ENCODE data around the gene NIN. TPM values are rescaled to one million over a fixed set of nuclear protein-coding genes. Genes with fewer than 3 reads are reported as not detected.

The NIN gene
- total and polyA plus RNA-seq, 5 donors from 2014 or later: 17.6 to 78.2 (median 24.0) TPM

GRCh38 chr14:50864946-50865345 lies 34.0 kb upstream of the NIN start:
- ATAC-seq (ENCODE audit: low read depth in 2 of 2) (no peak), DNase-seq (no peak)
- Mint-ChIP-seq H3K9me3 (peaks cover 0 to 1% (median 0%) of the 10 kb centered on the region in 7 donors), H3K27ac (no peak overlapping the region), H3K36me3 (no peaks in the 10 kb centered on the region), H3K27me3 (peaks cover 45% of the 10 kb centered on the region), H3K4me3 (no peak overlapping the region), H3K4me1 (peaks cover 3 to 12% (median 8%) of the 10 kb centered on the region in 4 donors)
- Histone ChIP-seq H3K27me3 (ENCODE audit: control insufficient read depth, insufficient read depth, low read length) (peaks cover 36% of the 10 kb centered on the region), H3K27ac (ENCODE audit: insufficient read depth, low read length, poor library complexity, severe bottlenecking) (no peak overlapping the region), H3K36me3 (ENCODE audit: control insufficient read depth, insufficient read depth, low read length) (no peaks in the 10 kb centered on the region), H3K4me3 (ENCODE audit: low read depth, low read length) (no peak overlapping the region), H3K9me3 (ENCODE audit: control insufficient read depth in 2 of 2, low read length in 2 of 2) (no peaks in the 10 kb centered on the region), H3K4me1 (ENCODE audit: control insufficient read depth, insufficient read depth, low read length, poor library complexity, severe bottlenecking) (peaks cover 5% of the 10 kb centered on the region)

GRCh38 chr14:50864237-50864636 lies 33.3 kb upstream of the NIN start:
- Histone ChIP-seq H3K27ac (ENCODE audit: insufficient read depth, low read length, poor library complexity, severe bottlenecking) (no peak overlapping the region), H3K4me1 (ENCODE audit: control insufficient read depth, insufficient read depth, low read length, poor library complexity, severe bottlenecking) (peaks cover 12% of the 10 kb centered on the region), H3K27me3 (ENCODE audit: control insufficient read depth, insufficient read depth, low read length) (peaks cover 28% of the 10 kb centered on the region), H3K9me3 (ENCODE audit: control insufficient read depth in 2 of 2, low read length in 2 of 2) (no peaks in the 10 kb centered on the region), H3K36me3 (ENCODE audit: control insufficient read depth, insufficient read depth, low read length) (no peaks in the 10 kb centered on the region), H3K4me3 (ENCODE audit: low read depth, low read length) (no peak overlapping the region)
- peaks cover 38% of the 10 kb centered on the region for H3K27me3 Mint-ChIP-seq
- H3K4me3 Mint-ChIP-seq: no peak overlapping the region
- peaks cover 0 to 12% (median 10%) of the 10 kb centered on the region in 4 donors for H3K4me1 Mint-ChIP-seq
- ATAC-seq (ENCODE audit: low read depth in 2 of 2) (no peak), DNase-seq (no peak)
- no peaks in the 10 kb centered on the region for H3K36me3 Mint-ChIP-seq
- peaks cover 0 to 1% (median 0%) of the 10 kb centered on the region in 7 donors for H3K9me3 Mint-ChIP-seq
- H3K27ac Mint-ChIP-seq: no peak overlapping the region

- no peaks in the 10 kb centered on the region for H3K36me3 Mint-ChIP-seq
- Histone ChIP-seq H3K27me3 (ENCODE audit: control insufficient read depth, insufficient read depth, low read length) (peaks cover 13% of the 10 kb centered on the region), H3K27ac (ENCODE audit: insufficient read depth, low read length, poor library complexity, severe bottlenecking) (no peak overlapping the region), H3K4me3 (ENCODE audit: low read depth, low read length) (no peak overlapping the region), H3K36me3 (ENCODE audit: control insufficient read depth, insufficient read depth, low read length) (no peaks in the 10 kb centered on the region), H3K4me1 (ENCODE audit: control insufficient read depth, insufficient read depth, low read length, poor library complexity, severe bottlenecking) (peaks cover 14% of the 10 kb centered on the region), H3K9me3 (ENCODE audit: control insufficient read depth in 2 of 2, low read length in 2 of 2) (no peaks in the 10 kb centered on the region)
- DNase-seq (no peak), ATAC-seq (ENCODE audit: low read depth in 2 of 2) (no peak)
- H3K4me3 Mint-ChIP-seq: peak overlapping the region in 2 of 4 donors; percentile 25 to 48
- peaks cover 24% of the 10 kb centered on the region for H3K27me3 Mint-ChIP-seq
- no peak overlapping the region for H3K27ac Mint-ChIP-seq
- peaks cover 0 to 15% (median 10%) of the 10 kb centered on the region in 4 donors for H3K4me1 Mint-ChIP-seq
- H3K9me3 Mint-ChIP-seq: no peaks in the 10 kb centered on the region
These were observed 31.1 kb upstream of the NIN start for GRCh38 chr14:50862036-50862570.

- no peaks in the 10 kb centered on the region for H3K36me3 Mint-ChIP-seq
- H3K36me3 ChIP-seq (ENCODE audit: control insufficient read depth, insufficient read depth, low read length): no peaks in the 10 kb centered on the region
- no peak overlapping the region for H3K27ac ChIP-seq (ENCODE audit: insufficient read depth, low read length, poor library complexity, severe bottlenecking)
- H3K27ac Mint-ChIP-seq: peak overlapping the region in 2 of 3 donors; percentile 87 to 89
- H3K4me1 Mint-ChIP-seq: peaks cover 0 to 15% (median 10%) of the 10 kb centered on the region in 4 donors
- H3K4me3 Mint-ChIP-seq: peak overlapping the region; percentile 89 to 99 (median 94)
- peaks cover 6% of the 10 kb centered on the region for H3K27me3 ChIP-seq (ENCODE audit: control insufficient read depth, insufficient read depth, low read length)
- peaks cover 13% of the 10 kb centered on the region for H3K27me3 Mint-ChIP-seq
- peak; percentile 78 to 89 (median 86) for DNase-seq
- peaks cover 14% of the 10 kb centered on the region for H3K4me1 ChIP-seq (ENCODE audit: control insufficient read depth, insufficient read depth, low read length, poor library complexity, severe bottlenecking)
- ATAC-seq (ENCODE audit: low read depth in 2 of 2): peak; percentile 74 to 81
- peak overlapping the region; percentile 92 for H3K4me3 ChIP-seq (ENCODE audit: low read depth, low read length)
- H3K9me3 Mint-ChIP-seq: no peaks in the 10 kb centered on the region
- H3K9me3 ChIP-seq (ENCODE audit: control insufficient read depth in 2 of 2, low read length in 2 of 2): no peaks in the 10 kb centered on the region
These were observed 29.6 kb upstream of the NIN start for GRCh38 chr14:50860478-50861086.

- Mint-ChIP-seq H3K36me3 (no peaks in the 10 kb centered on the region), H3K9me3 (no peaks in the 10 kb centered on the region), H3K4me1 (peaks cover 0 to 15% (median 10%) of the 10 kb centered on the region in 4 donors), H3K27me3 (peaks cover 7% of the 10 kb centered on the region), H3K4me3 (peak overlapping the region; percentile 82 to 99 (median 91)), H3K27ac (peak overlapping the region; percentile 48 to 76 (median 73))
- ATAC-seq (ENCODE audit: low read depth in 2 of 2) (no peak), DNase-seq (no peak)
- peaks cover 14% of the 10 kb centered on the region for H3K4me1 ChIP-seq (ENCODE audit: control insufficient read depth, insufficient read depth, low read length, poor library complexity, severe bottlenecking)
- peak overlapping the region; percentile 92 for H3K4me3 ChIP-seq (ENCODE audit: low read depth, low read length)
- H3K36me3 ChIP-seq (ENCODE audit: control insufficient read depth, insufficient read depth, low read length): no peaks in the 10 kb centered on the region
- H3K27me3 ChIP-seq (ENCODE audit: control insufficient read depth, insufficient read depth, low read length): peaks cover 2% of the 10 kb centered on the region
- no peak overlapping the region for H3K27ac ChIP-seq (ENCODE audit: insufficient read depth, low read length, poor library complexity, severe bottlenecking)
- H3K9me3 ChIP-seq (ENCODE audit: control insufficient read depth in 2 of 2, low read length in 2 of 2): no peaks in the 10 kb centered on the region
These were observed 28.3 kb upstream of the NIN start for GRCh38 chr14:50859296-50859624.

GRCh38 chr14:50856660-50857059 lies 25.7 kb upstream of the NIN start:
- Histone ChIP-seq H3K4me1 (ENCODE audit: control insufficient read depth, insufficient read depth, low read length, poor library complexity, severe bottlenecking) (peaks cover 14% of the 10 kb centered on the region), H3K27me3 (ENCODE audit: control insufficient read depth, insufficient read depth, low read length) (no peaks in the 10 kb centered on the region), H3K4me3 (ENCODE audit: low read depth, low read length) (no peak overlapping the region), H3K9me3 (ENCODE audit: control insufficient read depth in 2 of 2, low read length in 2 of 2) (no peaks in the 10 kb centered on the region), H3K27ac (ENCODE audit: insufficient read depth, low read length, poor library complexity, severe bottlenecking) (no peak overlapping the region), H3K36me3 (ENCODE audit: control insufficient read depth, insufficient read depth, low read length) (no peaks in the 10 kb centered on the region)
- Mint-ChIP-seq H3K4me1 (peaks cover 2 to 15% (median 10%) of the 10 kb centered on the region in 4 donors), H3K36me3 (no peaks in the 10 kb centered on the region), H3K27me3 (peaks cover 5% of the 10 kb centered on the region), H3K27ac (peak overlapping the region in 1 of 3 donors; percentile 53), H3K4me3 (peak overlapping the region in 1 of 4 donors; percentile 30), H3K9me3 (no peaks in the 10 kb centered on the region)
- DNase-seq: no peak
- no peak for ATAC-seq (ENCODE audit: low read depth in 2 of 2)

GRCh38 chr14:50855558-50855957 lies 24.6 kb upstream of the NIN start:
- Histone ChIP-seq H3K27ac (ENCODE audit: insufficient read depth, low read length, poor library complexity, severe bottlenecking) (no peak overlapping the region), H3K4me3 (ENCODE audit: low read depth, low read length) (no peak overlapping the region), H3K4me1 (ENCODE audit: control insufficient read depth, insufficient read depth, low read length, poor library complexity, severe bottlenecking) (peaks cover 14% of the 10 kb centered on the region), H3K9me3 (ENCODE audit: control insufficient read depth in 2 of 2, low read length in 2 of 2) (no peaks in the 10 kb centered on the region), H3K36me3 (ENCODE audit: control insufficient read depth, insufficient read depth, low read length) (no peaks in the 10 kb centered on the region), H3K27me3 (ENCODE audit: control insufficient read depth, insufficient read depth, low read length) (no peaks in the 10 kb centered on the region)
- ATAC-seq (ENCODE audit: low read depth in 2 of 2) (no peak), DNase-seq (no peak)
- no peaks in the 10 kb centered on the region for H3K9me3 Mint-ChIP-seq
- no peaks in the 10 kb centered on the region for H3K36me3 Mint-ChIP-seq
- peaks cover 2 to 13% (median 6%) of the 10 kb centered on the region in 4 donors for H3K4me1 Mint-ChIP-seq
- H3K27me3 Mint-ChIP-seq: peaks cover 9% of the 10 kb centered on the region
- H3K27ac Mint-ChIP-seq: peak overlapping the region in 1 of 3 donors; percentile 21
- H3K4me3 Mint-ChIP-seq: no peak overlapping the region

GRCh38 chr14:50854521-50854920 lies 23.6 kb upstream of the NIN start:
- Mint-ChIP-seq H3K27me3 (peaks cover 9% of the 10 kb centered on the region), H3K36me3 (no peaks in the 10 kb centered on the region), H3K4me1 (peaks cover 0 to 6% (median 1%) of the 10 kb centered on the region in 4 donors), H3K27ac (no peak overlapping the region), H3K4me3 (no peak overlapping the region), H3K9me3 (no peaks in the 10 kb centered on the region)
- Histone ChIP-seq H3K9me3 (ENCODE audit: control insufficient read depth in 2 of 2, low read length in 2 of 2) (no peaks in the 10 kb centered on the region), H3K4me1 (ENCODE audit: control insufficient read depth, insufficient read depth, low read length, poor library complexity, severe bottlenecking) (peaks cover 4% of the 10 kb centered on the region), H3K27me3 (ENCODE audit: control insufficient read depth, insufficient read depth, low read length) (no peaks in the 10 kb centered on the region), H3K4me3 (ENCODE audit: low read depth, low read length) (no peak overlapping the region), H3K27ac (ENCODE audit: insufficient read depth, low read length, poor library complexity, severe bottlenecking) (no peak overlapping the region), H3K36me3 (ENCODE audit: control insufficient read depth, insufficient read depth, low read length) (no peaks in the 10 kb centered on the region)
- ATAC-seq (ENCODE audit: low read depth in 2 of 2) (no peak), DNase-seq (no peak)
